Fibroblast of villous mesenchyme (primary cell): ENCODE measurements around the gene GPR89B. TPM values are rescaled to one million over a fixed set of nuclear protein-coding genes. Genes with fewer than 3 reads are reported as not detected.
"Not testable (repeated sequence)": the region's sequence is repeated elsewhere in the genome, so short reads cannot be mapped to it uniquely, and the experiment has no call there.

ENCODE experiments used
- DNase-seq: peaks from one replicate; pipeline ENCODE4 v3.0.0-alpha.2; 2010; ENCODE audit warnings: low read depth
- H3K4me3 ChIP-seq: 2 replicates; pipeline ENCODE4 v1.5.1; 2011; ENCODE audit warnings: low read depth, mild to moderate bottlenecking, low read length
- small RNA-seq: library from RNA; depleted of rRNA; stranded (forward); fragments of <200 nt; gene quantifications from one replicate; pipeline ENCODE3, GENCODE V24; 2012
- total RNA-seq: library from RNA; depleted of rRNA; stranded (reverse); fragments of >200 nt; gene quantifications from 2 replicates; pipeline ENCODE4 v1.2.3, GENCODE V29; 2012

Gene GPR89B
- total RNA-seq, 1 donor = 19.0 TPM

DNA sequence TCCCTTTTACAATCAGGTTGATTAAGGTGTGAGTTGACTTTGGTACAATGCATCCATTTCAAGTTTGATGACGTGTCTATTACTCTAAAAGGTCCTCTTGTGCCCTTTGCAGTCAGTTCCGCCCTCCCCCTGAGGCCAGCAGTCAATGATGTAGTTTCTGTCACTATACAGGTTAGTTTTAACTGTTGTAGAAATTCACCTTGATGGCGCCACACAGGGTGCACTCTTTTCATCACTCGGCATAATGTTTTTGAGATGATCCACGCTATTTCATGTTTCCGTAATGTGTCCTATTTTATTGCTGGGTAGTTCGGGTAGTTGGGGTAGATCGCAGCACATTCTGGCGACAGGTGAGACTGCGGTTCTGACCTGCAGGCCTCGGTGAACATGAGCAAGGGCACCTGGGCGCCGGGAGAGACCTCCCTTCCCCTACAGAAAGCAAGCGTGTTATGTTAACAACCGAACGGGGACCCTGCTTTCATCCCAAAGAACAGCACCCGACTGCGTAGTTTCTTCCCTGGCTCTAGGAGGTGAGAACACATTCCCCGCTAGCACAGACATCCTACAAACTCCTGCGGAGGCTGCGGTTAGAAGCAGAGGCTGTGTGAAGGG, 109.7 kb downstream of the GPR89B start:
- DNase-seq = not testable (repeated sequence)
- H3K4me3 ChIP-seq = peak overlapping the region; percentile 52

DNA sequence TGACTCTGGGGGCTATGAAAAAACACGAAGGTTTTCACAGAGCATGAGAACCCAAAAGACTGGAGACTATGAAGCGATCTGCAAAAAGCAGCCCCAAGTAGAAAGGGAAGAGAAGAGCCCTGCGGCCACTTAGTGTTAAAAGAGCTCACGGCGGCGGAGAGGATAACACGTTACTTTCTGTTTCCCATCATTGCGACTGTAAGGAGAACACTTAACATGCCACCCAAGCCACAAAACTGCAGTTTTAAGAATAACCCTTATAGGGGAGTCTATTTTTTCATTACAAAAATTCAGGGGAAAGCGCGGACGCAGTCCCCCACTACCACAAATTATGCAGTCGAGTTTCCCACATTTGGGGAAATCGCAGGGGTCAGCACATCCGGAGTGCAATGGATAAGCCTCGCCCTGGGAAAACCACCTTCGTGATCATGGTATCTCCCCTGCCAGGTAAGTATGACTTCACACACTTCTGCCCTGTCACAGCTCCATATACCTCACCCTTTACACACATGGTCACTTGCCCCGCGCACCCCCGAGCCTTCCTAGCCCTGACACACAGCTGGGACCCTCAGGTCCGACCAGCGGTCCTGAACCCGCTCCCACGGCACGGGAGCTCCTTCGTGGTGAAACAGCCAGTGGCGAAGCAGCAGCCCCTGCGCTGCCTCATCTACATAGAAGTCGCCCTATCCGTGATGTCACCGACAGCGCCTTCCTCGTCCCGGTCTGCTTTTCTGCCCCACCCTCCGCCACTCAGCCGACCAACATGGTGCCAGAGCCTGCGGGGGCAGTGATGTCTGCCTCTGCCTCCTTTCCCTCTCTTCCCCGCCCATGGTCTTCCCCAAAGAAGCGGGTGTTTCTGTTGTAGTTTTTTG, 110.5 kb downstream of the GPR89B start:
- peak; percentile 94 for DNase-seq
- peak overlapping the region; percentile 52 for H3K4me3 ChIP-seq

Small RNA genes lying within 50 kb of the gene (small RNA-seq; reads per million reads assigned to genes)
- gene RNU1-129P (not detected), gene RNVU1-7 (710 reads per million, percentile 99 among the genes with 10 or more reads in this experiment)

Other genes with a start within 250 kb of the GPR89B start
- under 0.01 and 0.86 TPM in 2 replicates for gene GJA5, start 167.8 kb upstream of the GPR89B start, total RNA-seq
- gene GJA8, start 25.6 kb upstream of the GPR89B start, total RNA-seq = not detected in 2 replicates
- 4.3 and 4.8 TPM in 2 replicates for gene NBPF11, start 223.9 kb downstream of the GPR89B start, total RNA-seq